Dendritic cell treated with granulocyte-macrophage colony-stimulating factor and Interleukin-4, amounts not matched to agents 40 ng/mL and 50 ng/mL, for 4 days (primary cell): ENCODE data around the gene GPR146.

Experiments used
- H3K27ac Mint-ChIP-seq: one replicate; pipeline ENCODE4 v1.8.0; 2022; ENCODE audit warnings: mild to moderate bottlenecking, mixed read lengths
- H3K27me3 Mint-ChIP-seq: one replicate; pipeline ENCODE4 v1.8.0; 2022; ENCODE audit warnings: mild to moderate bottlenecking, mixed read lengths
- H3K36me3 Mint-ChIP-seq: one replicate; pipeline ENCODE4 v1.8.0; 2022; ENCODE audit warnings: low read depth, mixed read lengths
- H3K4me1 Mint-ChIP-seq: one replicate; pipeline ENCODE4 v1.8.0; 2022; ENCODE audit warnings: low read depth, mixed read lengths
- H3K4me3 Mint-ChIP-seq: one replicate; pipeline ENCODE4 v1.8.0; 2022; ENCODE audit warnings: mild to moderate bottlenecking, moderate library complexity, mixed read lengths
- H3K9me3 Mint-ChIP-seq: one replicate; pipeline ENCODE4 v1.8.0; 2022; ENCODE audit warnings: mixed read lengths
- intact Hi-C: fragments of 100-400 bp; cut with micrococcal nuclease; formaldehyde crosslinking; loops from one replicate; pipeline ENCODE4 v1.15.0; 2022

The GPR146 gene

GRCh38 chr7:1050956-1051690 is 6.8 kb downstream of the GPR146 start:
- Mint-ChIP-seq H3K4me1 (peaks cover 93% of the 10 kb centered on the region), H3K9me3 (no peaks in the 10 kb centered on the region), H3K27me3 (peaks cover 58% of the 10 kb centered on the region), H3K36me3 (peaks cover 49% of the 10 kb centered on the region), H3K4me3 (no peak overlapping the region), H3K27ac (peak overlapping the region; percentile 90)
- intact Hi-C loops: no loop called here

GRCh38 chr7:1052031-1052818 is 7.9 kb downstream of the GPR146 start:
- Mint-ChIP-seq H3K9me3 (no peaks in the 10 kb centered on the region), H3K4me1 (peaks cover 88% of the 10 kb centered on the region), H3K27me3 (peaks cover 59% of the 10 kb centered on the region), H3K27ac (peak overlapping the region; percentile 90), H3K4me3 (no peak overlapping the region), H3K36me3 (peaks cover 44% of the 10 kb centered on the region)
- intact Hi-C loops: no loop called here

GRCh38 chr7:1053002-1053411 is 8.7 kb downstream of the GPR146 start:
- Mint-ChIP-seq H3K36me3 (peaks cover 51% of the 10 kb centered on the region), H3K4me1 (peaks cover 82% of the 10 kb centered on the region), H3K27ac (peak overlapping the region; percentile 90), H3K27me3 (peaks cover 64% of the 10 kb centered on the region), H3K9me3 (no peaks in the 10 kb centered on the region), H3K4me3 (peak overlapping the region; percentile 17)
- intact Hi-C loops: no loop called here

GRCh38 chr7:1053816-1054370 is 9.5 kb downstream of the GPR146 start:
- intact Hi-C loops: no loop called here
- H3K9me3 Mint-ChIP-seq: no peaks in the 10 kb centered on the region
- no peak overlapping the region for H3K4me3 Mint-ChIP-seq
- H3K27me3 Mint-ChIP-seq: peaks cover 73% of the 10 kb centered on the region
- H3K4me1 Mint-ChIP-seq: peaks cover 77% of the 10 kb centered on the region
- peak overlapping the region; percentile 90 for H3K27ac Mint-ChIP-seq
- H3K36me3 Mint-ChIP-seq: peaks cover 60% of the 10 kb centered on the region

GRCh38 chr7:1054438-1054837 is 10.1 kb downstream of the GPR146 start:
- H3K9me3 Mint-ChIP-seq: no peaks in the 10 kb centered on the region
- peaks cover 79% of the 10 kb centered on the region for H3K27me3 Mint-ChIP-seq
- peaks cover 73% of the 10 kb centered on the region for H3K4me1 Mint-ChIP-seq
- H3K36me3 Mint-ChIP-seq: peaks cover 60% of the 10 kb centered on the region
- no peak overlapping the region for H3K4me3 Mint-ChIP-seq
- intact Hi-C loops: no loop called here
- H3K27ac Mint-ChIP-seq: peak overlapping the region; percentile 77

GRCh38 chr7:1054861-1055450 is 10.6 kb downstream of the GPR146 start:
- peak overlapping the region; percentile 66 for H3K4me3 Mint-ChIP-seq
- H3K27me3 Mint-ChIP-seq: peaks cover 77% of the 10 kb centered on the region

GRCh38 chr7:1055491-1055955 is 11.2 kb downstream of the GPR146 start:
- Mint-ChIP-seq H3K9me3 (no peaks in the 10 kb centered on the region), H3K4me3 (peak overlapping the region; percentile 66), H3K27me3 (peaks cover 76% of the 10 kb centered on the region), H3K27ac (peak overlapping the region; percentile 77), H3K4me1 (peaks cover 69% of the 10 kb centered on the region), H3K36me3 (peaks cover 52% of the 10 kb centered on the region)
- intact Hi-C loops: no loop called here

More at GRCh38 chr7:1054861-1055450, 10.6 kb downstream of the GPR146 start:
- Mint-ChIP-seq H3K9me3 (no peaks in the 10 kb centered on the region), H3K4me1 (peaks cover 69% of the 10 kb centered on the region), H3K27ac (peak overlapping the region; percentile 77), H3K36me3 (peaks cover 57% of the 10 kb centered on the region)
- intact Hi-C loops: no loop called here

GRCh38 chr7:1055956-1056784 is 11.8 kb downstream of the GPR146 start:
- peaks cover 48% of the 10 kb centered on the region for H3K36me3 Mint-ChIP-seq
- peak overlapping the region; percentile 66 for H3K4me3 Mint-ChIP-seq
- intact Hi-C loops: no loop called here
- H3K4me1 Mint-ChIP-seq: peaks cover 73% of the 10 kb centered on the region
- peak overlapping the region; percentile 77 for H3K27ac Mint-ChIP-seq
- peaks cover 77% of the 10 kb centered on the region for H3K27me3 Mint-ChIP-seq
- H3K9me3 Mint-ChIP-seq: no peaks in the 10 kb centered on the region

- Mint-ChIP-seq H3K4me1 (peaks cover 74% of the 10 kb centered on the region), H3K27ac (no peak overlapping the region), H3K4me3 (no peak overlapping the region), H3K9me3 (no peaks in the 10 kb centered on the region), H3K36me3 (peaks cover 42% of the 10 kb centered on the region), H3K27me3 (peaks cover 83% of the 10 kb centered on the region)
- intact Hi-C loops: no loop called here
Observed at GRCh38 chr7:1056785-1057410, 12.6 kb downstream of the GPR146 start.

GRCh38 chr7:1057416-1058291 is 13.3 kb downstream of the GPR146 start:
- no peak overlapping the region for H3K4me3 Mint-ChIP-seq

GRCh38 chr7:1058311-1058710 is 14.0 kb downstream of the GPR146 start:
- no peaks in the 10 kb centered on the region for H3K9me3 Mint-ChIP-seq
- peaks cover 37% of the 10 kb centered on the region for H3K36me3 Mint-ChIP-seq
- H3K27me3 Mint-ChIP-seq: peaks cover 86% of the 10 kb centered on the region
- intact Hi-C loops: no loop called here
- peak overlapping the region; percentile 76 for H3K27ac Mint-ChIP-seq
- H3K4me3 Mint-ChIP-seq: no peak overlapping the region
- H3K4me1 Mint-ChIP-seq: peaks cover 74% of the 10 kb centered on the region

More at GRCh38 chr7:1057416-1058291, 13.3 kb downstream of the GPR146 start:
- Mint-ChIP-seq H3K27me3 (peaks cover 84% of the 10 kb centered on the region), H3K9me3 (no peaks in the 10 kb centered on the region), H3K4me1 (peaks cover 74% of the 10 kb centered on the region), H3K27ac (no peak overlapping the region), H3K36me3 (peaks cover 37% of the 10 kb centered on the region)
- intact Hi-C loops: no loop called here

- peaks cover 89% of the 10 kb centered on the region for H3K27me3 Mint-ChIP-seq
- H3K4me3 Mint-ChIP-seq: no peak overlapping the region
- H3K9me3 Mint-ChIP-seq: no peaks in the 10 kb centered on the region
- peak overlapping the region; percentile 76 for H3K27ac Mint-ChIP-seq
- H3K4me1 Mint-ChIP-seq: peaks cover 71% of the 10 kb centered on the region
- peaks cover 35% of the 10 kb centered on the region for H3K36me3 Mint-ChIP-seq
- intact Hi-C loops: no loop called here
Observed at GRCh38 chr7:1058821-1059199, 14.5 kb downstream of the GPR146 start.
